Islet of Langerhans (tissue), 1 donor: Measurements from ENCODE around the gene USE1.

ENCODE experiments used
- FAIRE-seq: peaks from one replicate; lab custom pipeline; 2011; peaks lifted over from hg19 to GRCh38; lab: Jason Lieb, UNC

Gene USE1

GRCh38 chr19:17235971-17236777 lies 21.0 kb downstream of the USE1 start:
- FAIRE-seq, result no peak

- FAIRE-seq, result no peak
These were observed 21.8 kb downstream of the USE1 start for GRCh38 chr19:17236811-17237543.

- no peak for FAIRE-seq
These were observed 22.9 kb downstream of the USE1 start for GRCh38 chr19:17237747-17238706.

- no peak for FAIRE-seq
These were observed 25.1 kb downstream of the USE1 start for GRCh38 chr19:17240062-17240752.

GRCh38 chr19:17240826-17241399 lies 25.8 kb downstream of the USE1 start:
- FAIRE-seq, result no peak

- FAIRE-seq, result no peak
These were observed 27.5 kb downstream of the USE1 start for GRCh38 chr19:17242431-17243208.

- FAIRE-seq, result no peak
These were observed 28.2 kb downstream of the USE1 start for GRCh38 chr19:17243211-17243829.

GRCh38 chr19:17243830-17244617 lies 28.9 kb downstream of the USE1 start:
- no peak for FAIRE-seq

- no peak for FAIRE-seq
These were observed 29.7 kb downstream of the USE1 start for GRCh38 chr19:17244618-17245534.

GRCh38 chr19:17245535-17245984 lies 30.4 kb downstream of the USE1 start, which contains the start of gene NR2F6:
TSS of gene NR2F6 (minus strand) at chr19:17245919. CDS start at chr19:17245220, 699 bp downstream.
- no peak for FAIRE-seq

- FAIRE-seq, result no peak
These were observed 31.7 kb downstream of the USE1 start for GRCh38 chr19:17246681-17247425.

GRCh38 chr19:17248011-17248776 lies 33.0 kb downstream of the USE1 start:
- no peak for FAIRE-seq

- no peak for FAIRE-seq
These were observed 34.9 kb downstream of the USE1 start for GRCh38 chr19:17249887-17250548.

- FAIRE-seq, result no peak
These were observed 39.5 kb downstream of the USE1 start for GRCh38 chr19:17254636-17255035.

GRCh38 chr19:17255150-17255621 lies 40.0 kb downstream of the USE1 start:
- FAIRE-seq, result no peak

- FAIRE-seq, result no peak
These were observed 41.0 kb downstream of the USE1 start for GRCh38 chr19:17256130-17256529.
